K562 (cell line): Measurements from ENCODE around the gene TRAF3IP3. TPM values are rescaled to one million over a fixed set of nuclear protein-coding genes. Genes with fewer than 3 reads are reported as not detected.
A peak's percentile ranks its signal among the peaks of the same experiment; 100 is the strongest.

Experiments
- ATF2 ChIP-seq: sonication (generic); formaldehyde crosslinking; IDR thresholded peaks from 2 replicates; pipeline ENCODE4 v1.8.1; 2022; ENCODE audit warnings: missing genetic modification reagents
- CREB5 ChIP-seq: fragments of 250-450 bp; sonication (Bioruptor Pico); IDR thresholded peaks from 2 replicates; pipeline ENCODE4 v1.5.0; 2020; ENCODE audit warnings: mild to moderate bottlenecking
- CSDE1 ChIP-seq, 2 experiments: fragments of 450-650 bp; IDR thresholded peaks; 2 replicates each; pipeline ENCODE4 v1.6.1; 2016; ENCODE audit warnings: mild to moderate bottlenecking in 1 of 2
- FOXA3 ChIP-seq, 2 experiments: fragments of 450-650 bp in 1 of 2; sonication (generic) in 1 of 2; formaldehyde crosslinking; IDR thresholded peaks in 1 of 2; conservative IDR thresholded peaks in 1 of 2; 2 replicates each; pipeline versions ENCODE4 v1.4.0 to v1.8.0; 2020 to 2022; ENCODE audit warnings: mild to moderate bottlenecking in 2 of 2, missing genetic modification reagents in 1 of 2
- GATAD2A ChIP-seq: fragments of 450-650 bp; IDR thresholded peaks from 2 replicates; pipeline ENCODE4 v1.6.1; 2017
- GTF3C2 ChIP-seq: IDR thresholded peaks from 3 replicates; pipeline ENCODE4 v1.6.1; 2011; ENCODE audit warnings: borderline replicate concordance, mild to moderate bottlenecking, moderate library complexity; ENCODE audit not compliant: insufficient read length; ENCODE audit errors: extremely low read depth
- JUN ChIP-seq, 2 experiments: sonication (generic) in 1 of 2; formaldehyde crosslinking in 1 of 2; IDR thresholded peaks; 2 replicates each; pipeline versions ENCODE4 v1.6.1 to v1.8.0; 2012 to 2022; ENCODE audit warnings: borderline replicate concordance in 2 of 2, mild to moderate bottlenecking in 2 of 2, improper control_type of control experiment in 1 of 2, low read depth in 1 of 2, low read length in 1 of 2, missing genetic modification reagents in 1 of 2
- MCM2 ChIP-seq: fragments of 450-650 bp; IDR thresholded peaks from 2 replicates; pipeline ENCODE4 v1.6.1; 2017; ENCODE audit warnings: low read depth, mild to moderate bottlenecking
- NCOA1 ChIP-seq: fragments of 450-650 bp; IDR thresholded peaks from 2 replicates; pipeline ENCODE4 v1.6.1; 2016; ENCODE audit warnings: low read depth
- NFE2 ChIP-seq: IDR thresholded peaks from 2 replicates; pipeline ENCODE4 v1.6.1; 2014; ENCODE audit warnings: antibody characterized with exemption, low read depth
- POU5F1 ChIP-seq: fragments of 150-350 bp; IDR thresholded peaks from 2 replicates; pipeline ENCODE4 v1.6.1; 2014; ENCODE audit warnings: borderline replicate concordance, low read length, low read depth, mild to moderate bottlenecking; ENCODE audit not compliant: partially characterized antibody
- RBFOX2 ChIP-seq: fragments of 200-400 bp; formaldehyde crosslinking; IDR thresholded peaks from 2 replicates; pipeline ENCODE4 v1.6.1; 2017; ENCODE audit warnings: low read depth, mild to moderate bottlenecking, low read length, moderate library complexity
- SMARCA5 ChIP-seq: fragments of 450-650 bp; IDR thresholded peaks from 2 replicates; pipeline ENCODE4 v1.6.1; 2016
- SP1 ChIP-seq: sonication (generic); formaldehyde crosslinking; IDR thresholded peaks from 2 replicates; pipeline ENCODE4 v1.8.1; 2022; ENCODE audit warnings: mild to moderate bottlenecking, missing genetic modification reagents
- TAF9B ChIP-seq: fragments of 450-650 bp; IDR thresholded peaks from 2 replicates; pipeline ENCODE4 v1.6.1; 2018; ENCODE audit warnings: mild to moderate bottlenecking; ENCODE audit not compliant: partially characterized antibody
- TRIM28 ChIP-seq: fragments of 450-650 bp; IDR thresholded peaks from 2 replicates; pipeline ENCODE4 v1.6.1; 2017
- U2AF2 ChIP-seq: fragments of 200-400 bp; formaldehyde crosslinking; optimal IDR thresholded peaks from 2 replicates; pipeline ENCODE3; 2017; ENCODE audit warnings: low read depth, mild to moderate bottlenecking, low read length
- XRCC3 ChIP-seq: fragments of 450-650 bp; IDR thresholded peaks from 2 replicates; pipeline ENCODE4 v1.6.1; 2017; ENCODE audit warnings: mild to moderate bottlenecking, moderate library complexity
- ZFP30 ChIP-seq: fragments of 250-450 bp; sonication (Bioruptor Pico); IDR thresholded peaks from 2 replicates; pipeline ENCODE4 v1.8.0; 2022; ENCODE audit warnings: moderate library complexity, mild to moderate bottlenecking, inconsistent platforms, borderline replicate concordance
- ZFX ChIP-seq: sonication (generic); formaldehyde crosslinking; IDR thresholded peaks from 2 replicates; pipeline ENCODE4 v1.8.0; 2022; ENCODE audit warnings: mild to moderate bottlenecking, missing genetic modification reagents, moderate library complexity
- ZNF57 ChIP-seq: fragments of 450-650 bp; formaldehyde crosslinking; IDR thresholded peaks from 2 replicates; pipeline ENCODE4 v1.4.0; 2020; ENCODE audit warnings: mild to moderate bottlenecking, moderate library complexity
- ZSCAN29 ChIP-seq: fragments of 450-650 bp; IDR thresholded peaks from 2 replicates; pipeline ENCODE4 v1.6.1; 2017
- polyA plus RNA-seq, 8 experiments: library from polyadenylated mRNA; depleted of rRNA in 4 of 8; stranded (reverse) in 5 of 8; unstranded in 3 of 8; fragments of >200 nt; fragmentation: Nextera tagmentation in 2 of 8; fragmentation: Illumina TruSeq in 1 of 8; extraction: Ambion mirVana in 2 of 8; extraction: Trizol in 1 of 8; gene quantifications; 2 replicates each; pipeline versions ENCODE4 v1.2.1 to v1.2.3, GENCODE V29; 2011 to 2014; ENCODE audit warnings: inconsistent platforms in 1 of 8, missing spikeins in 1 of 8
- total RNA-seq, 7 experiments: library from RNA; depleted of rRNA in 6 of 7; stranded (reverse); fragments of >200 nt in 6 of 7; fragmentation: Illumina TruSeq in 2 of 7; extraction: Trizol in 2 of 7; gene quantifications; 2 replicates each; pipeline versions ENCODE4 v1.2.1 to v1.2.3, GENCODE V29; 2011 to 2021; ENCODE audit warnings: low replicate concordance in 1 of 7

Gene TRAF3IP3
- total and polyA plus RNA-seq, 9 of the 15 experiments (the other 6 are each of a cell fraction or from before 2014, with no cell fraction given) = 0.06 to 1.1 (median 0.31) TPM

GRCh38 chr1:209784265-209785169 lies 28.7 kb downstream of the TRAF3IP3 start, which contains the start of gene C1orf74 (continued):
- TF ChIP-seq CREB5 (no peak), JUN (IDR thresholded peaks at IDR 0.05; ENCODE audit: borderline replicate concordance, low read depth, low read length) (peak; percentile 95), JUN (CRISPR knock-in tag; IDR thresholded peaks at IDR 0.05; ENCODE audit: borderline replicate concordance) (no peak), SMARCA5 (no peak), NCOA1 (peak; percentile 78), TAF9B (peak; percentile 71), RBFOX2 (peak; percentile 93), NFE2 (peak; percentile 21; the same call in 1 of the 2 replicates), ATF2 (CRISPR knock-in tag) (peak; percentile 92), XRCC3 (no peak), FOXA3 (CRISPR knock-in tag; conservative IDR thresholded peaks at IDR 0.05 in 1 of 2, IDR thresholded peaks at IDR 0.05 in 1 of 2) (peak in 1 of 2 experiments; percentile 5; a peak in 1 of 4 replicates), CSDE1 (IDR thresholded peaks at IDR 0.05) (peak in 1 of 2 experiments; percentile 87; a peak in 2 of 4 replicates), GTF3C2 (no peak), MCM2 (no peak), U2AF2 (no peak), TRIM28 (no peak; the same call in 1 of the 2 replicates), SP1 (CRISPR knock-in tag) (peak; percentile 98), ZSCAN29 (no peak), ZNF57 (CRISPR knock-in tag) (no peak), GATAD2A (no peak), ZFX (peak; percentile 68), POU5F1 (peak; percentile 69), ZFP30 (CRISPR knock-in tag) (no peak)
